Smooth muscle cell of the pulmonary artery (primary cell): Measurements from ENCODE around the gene PCSK6. TPM values are rescaled to one million over a fixed set of nuclear protein-coding genes. Genes with fewer than 3 reads are reported as not detected.

Experiments used
- total RNA-seq: library from RNA; depleted of rRNA; stranded (reverse); fragments of >200 nt; gene quantifications from 2 replicates; pipeline ENCODE4 v1.2.3, GENCODE V29; 2014

The PCSK6 gene
- total RNA-seq: 1.0 and 1.1 TPM in 2 replicates

DNA sequence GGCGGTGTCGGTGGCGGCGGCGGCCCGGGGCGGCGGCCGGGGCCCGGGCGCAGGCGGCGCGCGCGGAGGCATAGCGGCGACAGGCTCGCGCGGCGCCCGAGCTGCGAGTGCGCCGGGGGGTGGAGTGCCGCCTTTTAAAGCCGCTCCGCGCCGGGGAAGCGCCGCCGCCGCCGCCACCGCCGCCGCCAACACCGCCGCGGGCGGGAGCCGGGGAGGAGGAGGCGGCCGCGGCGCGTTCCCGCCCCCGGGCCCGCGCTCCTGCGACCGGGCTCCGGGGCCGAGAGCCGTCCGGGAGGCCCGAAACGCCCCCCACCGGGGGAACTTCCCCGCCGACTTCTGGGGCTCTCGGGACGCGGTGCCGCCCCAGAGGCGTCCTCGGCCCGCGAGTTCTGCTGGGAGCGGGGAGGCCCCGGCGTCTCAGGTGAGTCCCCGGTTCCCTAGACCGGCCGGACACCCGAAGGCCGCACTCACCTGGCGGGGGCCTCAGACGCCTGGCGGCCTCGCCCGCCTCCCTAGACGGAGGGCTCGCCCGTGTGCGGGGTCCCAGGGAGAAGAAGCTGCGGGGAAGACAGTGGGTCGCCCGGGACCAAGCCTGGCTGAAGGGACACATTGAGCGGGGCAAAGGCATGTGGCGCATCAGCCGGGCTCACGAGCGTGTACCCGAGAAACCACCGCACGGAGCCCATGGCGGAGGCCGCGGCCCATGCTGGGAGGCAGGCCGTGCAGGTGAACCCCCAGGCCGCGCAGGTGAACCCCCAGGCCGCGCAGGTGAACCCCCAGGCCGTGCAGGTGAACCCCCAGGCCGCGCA, at the start of gene PCSK6:
PCSK6 (minus strand) TSS at position 109 of the 809 bp plus-strand sequence; CDS start at position 72, 37 bp downstream.

DNA sequence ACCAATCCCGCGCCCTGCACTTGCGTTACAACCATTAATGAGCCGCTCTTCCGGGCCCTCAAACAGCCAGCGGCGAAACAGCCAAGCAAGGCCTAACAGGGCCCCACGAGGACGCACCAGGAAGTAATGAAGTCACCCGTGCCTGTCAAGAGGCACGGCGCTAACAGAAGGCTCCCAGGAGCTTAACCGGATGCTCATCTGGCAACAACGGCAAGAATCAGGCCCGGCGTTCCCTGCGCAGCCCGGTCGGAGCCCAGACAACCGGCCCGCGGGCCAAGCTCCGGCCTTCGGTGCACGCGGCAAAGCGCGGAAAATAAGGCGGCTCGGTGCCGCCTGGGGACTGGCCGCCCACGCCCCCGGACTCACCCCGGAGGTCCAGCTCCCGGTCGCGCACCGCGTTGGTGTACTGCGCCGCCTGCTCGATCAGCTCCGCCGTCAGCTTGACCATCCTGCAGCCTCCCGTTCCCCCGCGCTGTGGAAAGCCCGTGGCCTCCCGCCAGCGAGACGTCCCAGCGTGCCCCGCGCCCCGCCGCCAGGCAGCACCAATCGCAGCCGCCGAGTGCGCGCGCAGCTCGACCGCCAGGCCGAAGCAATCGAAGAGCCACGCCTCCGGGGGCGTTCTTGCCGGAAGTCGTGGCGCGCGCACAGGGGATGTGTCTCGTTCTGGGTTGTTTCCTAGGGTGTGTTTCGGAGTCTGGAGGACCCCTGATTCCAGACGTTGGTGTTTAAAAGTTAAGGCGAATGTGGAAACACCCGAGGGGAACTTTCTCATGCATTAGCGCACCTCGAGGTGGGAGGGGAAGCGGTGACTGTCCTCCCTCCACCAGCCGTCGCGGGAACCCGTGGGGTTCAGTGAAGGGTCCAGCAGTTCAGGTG, 194.5 kb downstream of the PCSK6 start, which contains the start of gene SNRPA1:
SNRPA1 (minus strand) TSS at position 518 of the 876 bp plus-strand sequence; CDS start at position 448, 70 bp downstream.

DNA sequence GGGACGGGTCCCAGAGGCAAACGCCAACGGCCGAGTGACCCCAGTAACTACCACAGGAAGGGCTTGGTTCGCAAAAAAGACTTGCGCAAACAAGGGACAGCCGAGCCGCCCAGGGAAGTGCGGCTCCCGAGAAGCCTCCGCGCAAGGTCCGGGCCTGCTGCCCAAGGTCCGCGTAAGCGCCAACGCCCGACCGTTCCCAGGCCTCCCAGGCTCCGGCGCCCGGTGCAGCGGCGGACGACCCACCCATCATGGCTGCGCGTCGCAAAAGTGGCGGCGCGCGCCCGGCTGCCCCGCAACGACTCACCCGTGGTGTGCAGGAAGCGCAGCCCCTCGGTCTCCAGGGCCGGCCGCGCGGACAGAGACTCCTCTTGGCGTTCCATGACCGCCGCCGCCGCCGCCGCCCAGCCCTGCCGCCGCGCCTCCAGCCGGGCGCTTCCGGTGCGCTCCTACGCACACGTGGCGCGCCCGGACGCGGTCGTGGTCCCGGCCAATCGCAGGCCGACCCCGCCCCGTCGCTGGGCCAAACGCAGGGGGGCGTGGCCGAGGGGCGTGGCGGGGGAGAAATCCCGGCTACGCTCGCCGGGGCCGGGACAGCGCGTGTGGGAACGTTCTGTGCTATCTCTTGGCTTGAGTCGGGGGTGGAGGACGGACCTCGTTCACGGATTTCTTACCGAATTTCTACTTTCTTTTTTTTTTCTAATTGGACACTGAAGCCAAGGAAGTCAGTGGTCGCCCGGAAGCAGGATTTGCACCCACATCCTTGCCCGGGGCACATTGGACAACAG, 212.3 kb downstream of the PCSK6 start, which contains the start of gene SELENOS:
SELENOS (minus strand) TSS at position 448 of the 785 bp plus-strand sequence; CDS start at position 380, 68 bp downstream.

Other genes starting within 250 kb of the PCSK6 start
- gene CHSY1, start 237.7 kb downstream of the PCSK6 start, total RNA-seq: 61.7 and 101 TPM in 2 replicates
- 60.5 and 67.3 TPM in 2 replicates for gene SELENOS, start 212.2 kb downstream of the PCSK6 start, total RNA-seq
- 9.2 and 10.6 TPM in 2 replicates for gene SNRPA1, start 194.5 kb downstream of the PCSK6 start, total RNA-seq
- 37.5 and 40.8 TPM in 2 replicates for gene TM2D3, start 162.7 kb upstream of the PCSK6 start, total RNA-seq
- gene TARS3, start 234.8 kb upstream of the PCSK6 start, total RNA-seq: 11.8 and 12.2 TPM in 2 replicates